Left renal cortex interstitium (tissue), 4 donors: ENCODE data around the gene NPPC. TPM values are rescaled to one million over a fixed set of nuclear protein-coding genes. Genes with fewer than 3 reads are reported as not detected.
"Not testable (repeated sequence)": the region's sequence is repeated elsewhere in the genome, so short reads cannot be mapped to it uniquely, and the experiment has no call there.

Source experiments
- DNase-seq, 4 donors: peaks; one replicate each; pipeline ENCODE4 v3.0.0-alpha.2; 2013; ENCODE audit warnings: low read depth in 4 of 4, low spot score in 2 of 4, missing footprints in 1 of 4
- polyA plus RNA-seq, 4 donors: library from polyadenylated mRNA; unstranded; fragments of 120-200 nt; gene quantifications; one replicate each; pipeline ENCODE4 v1.2.1, GENCODE V29; 2013; ENCODE audit not compliant: insufficient read length in 4 of 4

Gene NPPC
- polyA plus RNA-seq, 4 donors = 0.34 to 0.79 (median 0.63) TPM

GRCh38 chr2:231891514-231891905 is 34.7 kb downstream of the NPPC start:
- DNase-seq = no peak

GRCh38 chr2:231890896-231891513 is 35.2 kb downstream of the NPPC start:
- no peak for DNase-seq

- no peak for DNase-seq
Measured at GRCh38 chr2:231887756-231888155, 38.4 kb downstream of the NPPC start.

GRCh38 chr2:231886071-231886681 is 40.0 kb downstream of the NPPC start:
- DNase-seq = no peak

GRCh38 chr2:231884438-231885140 is 41.6 kb downstream of the NPPC start:
- no peak for DNase-seq

- DNase-seq = peak; percentile 63 to 76 (median 72)
Measured at GRCh38 chr2:231883468-231883881, 42.7 kb downstream of the NPPC start.

- no peak for DNase-seq
Measured at GRCh38 chr2:231882646-231883045, 43.5 kb downstream of the NPPC start.

GRCh38 chr2:231880371-231880770 is 45.8 kb downstream of the NPPC start:
- not testable (repeated sequence) for DNase-seq

GRCh38 chr2:231879216-231879615 is 47.0 kb downstream of the NPPC start:
- DNase-seq = peak in 1 of 4 donors; percentile 28

GRCh38 chr2:231877533-231878456 is 48.4 kb downstream of the NPPC start:
- DNase-seq = no peak

GRCh38 chr2:231874944-231875343 is 51.3 kb downstream of the NPPC start:
- DNase-seq = no peak

Other genes starting within 250 kb of the NPPC start
- 1,000 to 10,000 TPM; 1,980 to 2,418 (median 2,231) TPM for gene PTMA, start 217.9 kb downstream of the NPPC start, polyA plus RNA-seq
- 10 to 100 TPM; 26.0 to 27.8 (median 27.6) TPM for gene PDE6D, start 145.1 kb downstream of the NPPC start, polyA plus RNA-seq
- 10 to 100 TPM; 47.2 to 71.5 (median 63.1) TPM for gene COPS7B, start 140.0 kb downstream of the NPPC start, polyA plus RNA-seq
- gene DIS3L2, start 35.3 kb upstream of the NPPC start, polyA plus RNA-seq = 10 to 100 TPM; 28.8 to 47.2 (median 36.4) TPM